SK-N-SH (cell line): ENCODE measurements around the gene ZNF541.

Source experiments
- CHD2 ChIP-seq: fragments of 150-350 bp; IDR thresholded peaks from 2 replicates; pipeline ENCODE4 v1.6.1; 2018; ENCODE audit warnings: low read length; ENCODE audit not compliant: partially characterized antibody
- CTCF ChIP-seq: fragments of 200-600 bp; sonication (generic); IDR thresholded peaks from 2 replicates; pipeline ENCODE4 v1.6.1; 2017; ENCODE audit warnings: antibody characterized with exemption, mild to moderate bottlenecking, moderate library complexity
- EZH2phosphoT487 ChIP-seq: fragments of 200-600 bp; sonication (generic); IDR thresholded peaks from 2 replicates; pipeline ENCODE4 v1.6.1; 2017; ENCODE audit warnings: low read depth, mixed run types, mild to moderate bottlenecking, antibody characterized with exemption, moderate library complexity, borderline replicate concordance
- MXI1 ChIP-seq: IDR thresholded peaks from 2 replicates; pipeline ENCODE4 v1.6.1; 2012; ENCODE audit warnings: mild to moderate bottlenecking, low read depth, low read length, improper control_type of control experiment
- POLR2AphosphoS5 ChIP-seq: IDR thresholded peaks from 2 replicates; pipeline ENCODE4 v1.6.1; 2012; ENCODE audit warnings: low read depth, low read length
- REST ChIP-seq: IDR thresholded peaks from 2 replicates; pipeline ENCODE4 v1.6.1; 2012; ENCODE audit warnings: mild to moderate bottlenecking, low read depth, low read length, moderate library complexity
- RFX5 ChIP-seq: IDR thresholded peaks from 2 replicates; pipeline ENCODE4 v1.6.1; 2012; ENCODE audit warnings: mild to moderate bottlenecking, improper control_type of control experiment, low read length
- SMC3 ChIP-seq: IDR thresholded peaks from 2 replicates; pipeline ENCODE4 v1.6.1; 2012; ENCODE audit warnings: low read depth, low read length, improper control_type of control experiment
- USF2 ChIP-seq: fragments of 150-350 bp; IDR thresholded peaks from 2 replicates; pipeline ENCODE4 v1.6.1; 2017; ENCODE audit warnings: antibody characterized with exemption, low read length, low read depth, borderline replicate concordance
- YY1 ChIP-seq: IDR thresholded peaks from 2 replicates; pipeline ENCODE4 v1.4.0; 2012; ENCODE audit warnings: low read depth, mild to moderate bottlenecking
- TF ChIP-seq, protein P1 (sequence below): IDR thresholded peaks from 2 replicates; pipeline ENCODE4 v1.4.0; 2012; ENCODE audit warnings: low read depth, borderline replicate concordance

DNA sequence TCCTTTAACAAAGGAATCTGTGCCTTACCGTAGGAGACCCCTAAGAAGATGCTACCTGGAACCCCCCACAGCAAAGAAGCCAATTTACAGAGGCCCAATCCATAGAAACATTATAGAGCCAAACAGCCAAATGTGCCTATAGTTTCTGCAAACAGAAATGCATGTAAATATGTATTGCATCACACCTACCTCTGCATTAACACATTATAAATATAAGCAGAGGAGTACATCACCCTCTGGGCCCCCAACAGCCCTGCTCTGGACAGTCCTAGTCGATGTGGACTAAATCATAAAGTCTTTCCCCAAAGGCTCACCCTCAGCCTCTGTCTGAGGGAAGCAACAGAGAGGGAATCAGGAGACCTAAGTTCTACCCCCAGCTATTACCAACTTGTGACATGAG, 25.7 kb downstream of the ZNF541 start:
- no peak for TF ChIP-seq YY1
- TF ChIP-seq SMC3 = no peak
- no peak for TF ChIP-seq EZH2phosphoT487
- no peak for TF ChIP-seq CTCF
- TF ChIP-seq MXI1 = no peak
- no peak for TF ChIP-seq USF2
- no peak for TF ChIP-seq REST
- no peak for TF ChIP-seq POLR2AphosphoS5
- no peak for TF ChIP-seq CHD2
- TF ChIP-seq, protein P1, sequence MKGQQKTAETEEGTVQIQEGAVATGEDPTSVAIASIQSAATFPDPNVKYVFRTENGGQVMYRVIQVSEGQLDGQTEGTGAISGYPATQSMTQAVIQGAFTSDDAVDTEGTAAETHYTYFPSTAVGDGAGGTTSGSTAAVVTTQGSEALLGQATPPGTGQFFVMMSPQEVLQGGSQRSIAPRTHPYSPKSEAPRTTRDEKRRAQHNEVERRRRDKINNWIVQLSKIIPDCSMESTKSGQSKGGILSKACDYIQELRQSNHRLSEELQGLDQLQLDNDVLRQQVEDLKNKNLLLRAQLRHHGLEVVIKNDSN = no peak
- TF ChIP-seq RFX5 = no peak
